ENCODE data around the gene GOLGA2.

DNA sequence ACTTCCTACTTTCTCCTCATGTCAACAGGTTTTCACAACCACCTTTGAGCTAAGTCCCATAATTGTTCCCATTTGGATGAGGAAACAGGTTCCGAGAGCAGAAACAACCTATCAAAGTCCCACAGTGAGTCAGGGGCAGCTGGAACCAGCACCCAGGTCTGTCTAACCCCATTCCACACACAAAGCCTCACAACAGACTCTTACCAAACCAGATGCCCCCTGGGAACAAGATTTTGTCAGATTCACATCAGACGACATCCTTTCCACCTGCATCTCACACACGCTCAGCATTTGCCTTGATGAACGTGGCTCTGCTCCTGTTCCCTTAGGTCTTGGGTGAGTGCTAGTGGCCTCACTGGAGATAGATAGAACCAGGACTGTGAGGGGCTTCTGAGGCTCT lies 17.3 kb upstream of the GOLGA2 start:
- TF ChIP-seq EZH2 (IDR thresholded peaks at IDR 0.05) (no peak), EZH2phosphoT487 (IDR thresholded peaks at IDR 0.05) (no peak)
- TF ChIP-seq, protein P1, sequence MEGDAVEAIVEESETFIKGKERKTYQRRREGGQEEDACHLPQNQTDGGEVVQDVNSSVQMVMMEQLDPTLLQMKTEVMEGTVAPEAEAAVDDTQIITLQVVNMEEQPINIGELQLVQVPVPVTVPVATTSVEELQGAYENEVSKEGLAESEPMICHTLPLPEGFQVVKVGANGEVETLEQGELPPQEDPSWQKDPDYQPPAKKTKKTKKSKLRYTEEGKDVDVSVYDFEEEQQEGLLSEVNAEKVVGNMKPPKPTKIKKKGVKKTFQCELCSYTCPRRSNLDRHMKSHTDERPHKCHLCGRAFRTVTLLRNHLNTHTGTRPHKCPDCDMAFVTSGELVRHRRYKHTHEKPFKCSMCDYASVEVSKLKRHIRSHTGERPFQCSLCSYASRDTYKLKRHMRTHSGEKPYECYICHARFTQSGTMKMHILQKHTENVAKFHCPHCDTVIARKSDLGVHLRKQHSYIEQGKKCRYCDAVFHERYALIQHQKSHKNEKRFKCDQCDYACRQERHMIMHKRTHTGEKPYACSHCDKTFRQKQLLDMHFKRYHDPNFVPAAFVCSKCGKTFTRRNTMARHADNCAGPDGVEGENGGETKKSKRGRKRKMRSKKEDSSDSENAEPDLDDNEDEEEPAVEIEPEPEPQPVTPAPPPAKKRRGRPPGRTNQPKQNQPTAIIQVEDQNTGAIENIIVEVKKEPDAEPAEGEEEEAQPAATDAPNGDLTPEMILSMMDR (IDR thresholded peaks at IDR 0.05) = no peak

Measured in neural progenitor cell (in vitro differentiated cells).